Left renal cortex interstitium (tissue), 4 donors: Measurements from ENCODE around the gene MYT1. TPM values are rescaled to one million over a fixed set of nuclear protein-coding genes. Genes with fewer than 3 reads are reported as not detected.

ENCODE experiments used
- polyA plus RNA-seq, 4 donors: library from polyadenylated mRNA; unstranded; fragments of 120-200 nt; gene quantifications; one replicate each; pipeline ENCODE4 v1.2.1, GENCODE V29; 2013; ENCODE audit not compliant: insufficient read length in 4 of 4

The MYT1 gene
- polyA plus RNA-seq, 4 donors = 0.21 to 0.76 (median 0.44) TPM

Other genes with a start within 250 kb of the MYT1 start
- 10 to 100 TPM; 36.6 to 76.7 (median 57.0) TPM for gene UCKL1, start 208.0 kb upstream of the MYT1 start, polyA plus RNA-seq
- 10 to 100 TPM; 21.4 to 36.0 (median 29.4) TPM for gene ZNF512B, start 194.5 kb upstream of the MYT1 start, polyA plus RNA-seq
- 10 to 100 TPM in 2 of 4 donors, 1 to 10 TPM in 2; 6.8 to 14.2 (median 9.6) TPM for gene SAMD10, start 184.8 kb upstream of the MYT1 start, polyA plus RNA-seq
- gene PRPF6, start 183.3 kb upstream of the MYT1 start, polyA plus RNA-seq = 10 to 100 TPM; 86.0 to 95.4 (median 92.7) TPM
- 1 to 10 TPM in 3 of 4 donors, under 1 TPM in 1; 0.35 to 1.8 (median 1.4) TPM for gene C20orf204, start 128.3 kb upstream of the MYT1 start, polyA plus RNA-seq
- 10 to 100 TPM in 3 of 4 donors, 1 to 10 TPM in 1; 7.1 to 17.0 (median 12.6) TPM for gene SOX18, start 114.8 kb upstream of the MYT1 start, polyA plus RNA-seq
- gene TCEA2, start 101.3 kb upstream of the MYT1 start, polyA plus RNA-seq = 10 to 100 TPM; 69.8 to 99.8 (median 96.4) TPM
- gene RGS19, start 84.9 kb upstream of the MYT1 start, polyA plus RNA-seq = 1 to 10 TPM; 5.7 to 8.3 (median 7.1) TPM
- gene OPRL1, start 84.4 kb upstream of the MYT1 start, polyA plus RNA-seq = 1 to 10 TPM in 3 of 4 donors, under 1 TPM in 1; 0.85 to 1.4 (median 1.2) TPM
- gene LKAAEAR1, start 80.1 kb upstream of the MYT1 start, polyA plus RNA-seq = under 1 TPM in 2 of 4 donors, not detected in 2; 0.27 to 0.29 TPM
- gene NPBWR2, start 56.9 kb upstream of the MYT1 start, polyA plus RNA-seq = not detected
- 100 to 1,000 TPM; 128 to 206 (median 158) TPM for gene PCMTD2, start 91.3 kb downstream of the MYT1 start, polyA plus RNA-seq